HG03039 (cell line): ENCODE results near the gene ACAP3.

Experiments
- ATAC-seq: cut with Tn5 transposase; IDR thresholded peaks from one replicate; pipeline ENCODE4 v1.9.1; 2021; ENCODE audit warnings: mild to moderate bottlenecking, moderate library complexity; ENCODE audit not compliant: unreplicated experiment

ACAP3 gene

DNA sequence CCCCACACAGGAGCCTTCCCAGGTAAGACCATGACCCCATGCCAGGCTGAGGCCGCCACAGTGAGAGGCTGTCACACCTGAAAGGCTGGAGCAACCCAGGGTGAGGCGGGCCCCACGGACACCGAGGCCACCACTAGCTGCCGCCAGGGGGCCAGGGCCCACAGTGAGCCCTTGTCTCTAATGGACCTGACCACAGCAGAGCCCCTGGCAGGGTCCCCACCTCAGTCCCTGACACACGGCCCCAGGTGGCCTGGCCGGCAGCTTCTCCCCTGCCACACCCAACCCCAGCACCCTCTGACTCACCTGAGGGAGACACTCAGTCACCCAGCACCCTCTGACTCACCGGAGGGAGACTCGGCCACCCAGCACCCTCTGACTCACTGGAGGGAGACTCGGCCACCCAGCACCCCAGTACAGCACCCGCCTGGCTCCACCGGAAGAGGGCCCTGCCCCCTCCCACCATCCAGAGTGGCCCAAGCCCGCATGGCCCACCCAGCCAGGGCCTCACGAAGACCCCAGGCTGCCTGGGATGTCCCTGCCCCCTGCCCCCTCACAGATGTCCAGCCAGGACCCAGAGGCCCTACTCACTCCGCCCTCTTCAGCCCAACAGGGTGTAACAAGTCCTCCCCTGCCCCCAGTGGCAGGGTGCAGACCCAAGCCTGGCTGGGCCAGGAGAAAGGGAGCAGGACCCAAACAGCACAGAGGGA is 37.1 kb upstream of the ACAP3 start:
- ATAC-seq, result no peak

DNA sequence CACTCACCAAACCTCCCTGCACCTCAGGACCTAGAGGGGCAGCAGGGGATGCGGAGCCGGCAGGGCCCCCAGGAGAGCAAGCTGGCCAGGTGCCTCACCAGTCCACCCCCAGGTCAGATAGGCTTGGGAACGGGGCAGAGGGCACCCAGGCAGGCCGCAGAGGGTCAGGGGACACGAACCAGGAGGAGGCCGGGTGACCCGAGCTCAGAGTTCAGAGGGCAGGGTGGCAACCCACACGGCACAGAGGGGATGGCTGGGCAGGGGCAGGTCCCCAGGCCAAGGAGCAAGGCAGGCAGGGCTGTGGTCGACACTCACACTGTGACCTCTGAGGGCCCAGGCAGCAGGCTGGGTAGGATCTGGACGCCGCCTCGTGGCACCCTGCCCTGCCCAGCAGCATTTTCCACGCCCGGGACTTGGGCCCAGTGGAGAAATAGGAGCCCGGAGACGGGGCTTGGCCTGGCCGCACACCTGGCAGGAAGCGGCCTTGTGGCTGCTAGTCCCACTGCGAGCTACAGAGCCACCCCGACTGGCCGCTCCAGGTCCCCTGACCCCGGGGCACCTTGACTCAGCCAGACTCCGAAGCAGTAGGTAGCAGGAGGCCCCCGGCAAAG is 36.2 kb upstream of the ACAP3 start:
- ATAC-seq, result no peak

DNA sequence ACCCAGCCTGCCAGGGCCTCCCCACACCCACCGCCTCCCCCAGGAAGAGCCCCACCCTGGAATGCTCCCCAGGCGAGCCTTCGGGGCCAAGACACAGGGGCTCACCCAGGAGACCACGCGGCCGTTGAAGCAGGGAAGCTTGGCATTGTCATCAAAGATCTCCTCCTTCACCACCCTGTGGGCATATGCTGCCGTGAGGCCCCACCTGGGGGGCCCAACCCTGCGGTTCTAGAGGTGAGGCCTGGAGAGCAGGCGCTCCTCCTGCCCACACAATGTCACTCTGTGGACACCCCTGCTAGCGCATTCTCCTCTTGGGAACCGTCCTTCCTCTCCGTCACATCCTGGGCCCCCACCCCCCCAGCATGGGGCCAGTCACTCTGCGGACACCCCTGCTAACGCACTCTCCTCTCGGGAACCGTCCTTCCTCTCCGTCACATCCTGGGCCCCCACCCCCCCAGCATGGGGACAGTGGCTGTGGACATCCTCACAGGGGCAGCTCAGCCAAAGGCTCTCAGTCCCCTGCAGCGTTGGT is 34.9 kb upstream of the ACAP3 start:
- ATAC-seq, result no peak

DNA sequence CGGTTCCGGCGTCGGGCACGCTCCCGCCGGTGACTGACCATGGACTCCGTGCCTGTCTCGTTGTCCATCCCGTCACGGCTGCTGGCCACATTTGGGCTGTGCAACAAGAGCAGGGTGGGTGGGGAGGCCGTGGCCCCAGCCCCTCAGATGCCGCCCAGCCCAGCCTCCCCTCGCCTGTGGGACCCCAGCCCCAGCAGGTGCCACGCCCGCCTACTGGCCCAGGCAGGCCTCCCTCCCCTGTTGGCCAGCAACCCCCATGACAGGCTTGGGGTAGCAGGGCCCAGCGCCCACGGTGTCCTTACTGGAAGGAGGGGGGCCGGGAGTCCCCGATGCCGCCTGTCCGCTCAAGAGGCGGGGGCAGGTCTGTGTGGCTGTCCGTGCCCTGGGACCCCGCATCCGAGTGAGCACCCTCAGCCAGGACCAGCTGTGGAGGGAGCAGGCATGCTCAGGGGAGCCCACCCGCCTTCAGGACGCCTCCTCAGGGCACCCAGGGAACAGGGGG is 34.4 kb upstream of the ACAP3 start:
- ATAC-seq, result no peak

DNA sequence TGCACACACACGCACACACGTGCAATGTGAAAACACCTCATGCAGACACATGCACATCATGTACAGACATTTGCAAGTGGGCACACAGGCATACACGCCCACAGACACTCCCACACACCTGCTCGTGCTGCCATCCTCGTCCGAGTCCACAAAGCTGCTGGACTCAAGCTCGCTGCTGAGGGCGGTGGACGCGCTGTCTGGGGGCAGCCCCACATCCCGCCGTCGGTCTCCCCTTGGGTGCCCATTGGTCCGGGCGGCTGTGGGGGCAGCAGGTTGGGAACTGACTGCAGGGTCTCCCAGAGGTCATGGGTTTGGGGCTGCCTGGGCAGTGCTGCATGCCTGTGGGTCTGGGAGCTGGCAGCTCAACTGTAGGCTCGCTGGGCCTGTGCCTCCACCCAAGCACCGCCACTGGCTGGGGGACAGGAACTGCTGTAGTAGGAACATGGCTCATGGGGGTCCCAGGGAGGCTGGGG is 33.9 kb upstream of the ACAP3 start:
- ATAC-seq, result no peak

DNA sequence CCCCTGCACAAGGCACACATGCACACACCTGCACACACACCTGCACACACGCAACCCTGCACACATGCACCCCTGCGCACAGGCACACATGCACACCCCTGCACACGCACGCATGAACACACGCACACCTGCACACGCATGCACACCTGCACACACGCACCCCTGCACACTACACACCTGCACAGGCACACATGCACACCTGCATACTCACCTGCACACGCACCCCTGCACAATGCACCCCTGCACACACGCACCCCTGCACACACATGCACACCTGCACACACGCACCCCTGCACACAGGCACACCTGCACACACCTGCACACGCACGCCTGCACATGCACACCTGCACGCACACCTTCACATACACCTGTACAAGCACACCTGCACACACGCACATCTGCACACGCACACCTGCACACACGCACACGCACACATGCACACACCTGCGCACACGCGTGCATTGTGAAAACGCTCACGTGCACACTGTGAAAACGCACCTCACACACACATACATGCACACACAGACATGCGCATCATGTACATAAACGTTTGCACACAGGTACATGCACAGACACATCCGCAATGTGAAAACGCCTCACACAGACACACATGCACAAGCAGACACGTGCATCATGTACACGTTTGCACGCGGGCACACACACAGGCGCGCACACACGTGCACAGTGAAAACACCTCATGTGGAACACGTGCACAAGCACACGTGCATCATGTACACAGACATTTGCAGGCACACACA is 33.2 kb upstream of the ACAP3 start:
- ATAC-seq, result no peak

DNA sequence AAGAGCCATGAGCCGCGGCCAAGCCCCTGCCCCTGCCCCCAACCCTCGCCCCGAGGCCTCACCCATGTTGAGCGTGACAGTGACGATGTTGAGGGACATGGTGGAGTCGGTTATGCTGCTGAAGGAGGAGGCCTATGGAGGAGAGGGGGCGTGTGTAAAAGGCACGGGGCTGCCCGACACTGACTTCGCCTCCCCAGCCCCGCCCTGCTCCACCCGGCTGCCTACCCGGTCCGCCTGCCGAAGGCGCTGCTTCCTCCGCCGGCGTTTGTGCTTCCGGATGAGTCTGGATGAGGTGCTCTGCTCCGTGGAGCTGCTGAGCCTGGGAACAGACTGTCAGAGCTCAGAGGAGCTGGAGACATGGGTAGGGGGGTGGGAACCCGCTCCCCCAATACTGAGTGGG is 32.5 kb upstream of the ACAP3 start:
- ATAC-seq, result no peak

DNA sequence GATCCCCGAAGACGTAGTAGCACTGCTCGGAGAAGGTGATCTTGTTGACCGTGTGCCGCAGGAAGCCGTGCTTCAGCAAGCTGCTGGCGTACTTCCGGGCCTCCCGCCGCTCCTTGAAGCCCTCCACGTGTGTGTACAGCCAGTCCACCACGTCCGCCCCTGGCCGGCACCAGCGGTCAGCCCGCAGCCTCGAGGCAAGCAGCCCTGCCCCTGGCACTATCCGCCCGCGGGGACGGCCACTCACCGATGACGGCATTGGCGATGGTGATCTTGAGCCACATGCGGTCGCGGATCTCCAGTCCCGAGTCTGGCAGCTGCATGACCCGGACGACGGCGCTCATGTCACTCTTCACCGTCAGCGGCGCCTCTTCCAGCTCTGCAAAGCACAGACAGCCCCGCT is 30.5 kb upstream of the ACAP3 start:
- ATAC-seq, result no peak

DNA sequence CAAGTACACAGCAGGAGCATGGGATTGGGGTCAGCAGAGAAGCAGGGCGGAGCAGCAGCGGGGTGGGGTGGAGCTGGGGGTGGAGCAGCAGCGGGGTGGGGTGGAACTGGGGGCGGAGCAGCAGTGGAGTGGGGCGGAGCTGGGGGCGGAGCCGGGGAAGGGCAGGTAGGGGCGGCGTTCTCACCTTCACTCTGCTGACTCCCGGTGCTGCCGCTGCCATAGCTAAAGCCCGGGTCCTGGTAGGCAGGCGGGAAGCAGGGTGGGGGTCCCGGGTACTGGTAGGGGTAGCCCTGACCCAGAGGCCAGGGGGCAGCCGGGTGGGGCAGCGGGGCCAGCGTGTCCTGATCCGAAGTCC is 30.0 kb upstream of the ACAP3 start:
- ATAC-seq, result no peak

DNA sequence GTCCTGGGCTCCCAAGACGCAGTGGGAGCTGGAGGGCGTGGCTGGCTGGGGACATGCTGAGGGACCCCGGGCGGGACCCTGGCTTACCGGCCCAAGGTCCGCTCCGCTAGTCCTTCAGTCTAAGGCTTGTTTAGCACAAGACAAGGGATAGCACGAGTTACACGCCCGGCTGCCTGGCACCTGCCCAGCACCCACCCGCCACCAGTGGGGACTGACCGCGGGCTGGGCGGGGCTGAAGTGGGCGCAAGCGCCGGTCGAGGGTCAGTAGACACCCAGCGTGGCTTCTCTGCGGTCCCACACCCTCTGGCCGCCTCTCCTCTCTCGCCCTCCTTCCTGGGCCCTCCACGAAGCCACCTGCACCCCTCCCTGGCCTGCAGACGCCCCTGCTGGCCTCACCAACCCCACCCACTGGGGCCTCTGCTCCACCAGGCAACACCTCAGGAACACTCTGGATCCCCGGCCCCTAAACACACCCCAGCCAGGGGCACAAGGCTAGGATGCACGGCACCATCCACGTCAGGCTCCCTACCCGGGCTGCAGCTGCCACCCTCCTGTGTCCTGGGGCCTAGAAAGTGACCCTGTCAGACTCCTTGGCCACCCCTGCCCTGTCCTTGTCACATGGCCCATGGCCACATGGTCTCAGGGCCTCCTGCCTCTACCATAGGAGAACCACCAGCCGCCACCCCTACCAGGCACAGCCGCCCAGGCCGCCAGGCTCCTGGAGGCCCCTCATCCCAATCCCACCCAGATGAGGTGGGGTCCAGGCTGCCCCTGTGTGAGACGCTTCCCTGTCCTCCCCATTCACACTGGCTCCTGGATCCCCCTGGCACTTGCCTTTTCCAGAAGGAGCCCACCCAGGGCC is 29.4 kb upstream of the ACAP3 start:
- no peak for ATAC-seq

DNA sequence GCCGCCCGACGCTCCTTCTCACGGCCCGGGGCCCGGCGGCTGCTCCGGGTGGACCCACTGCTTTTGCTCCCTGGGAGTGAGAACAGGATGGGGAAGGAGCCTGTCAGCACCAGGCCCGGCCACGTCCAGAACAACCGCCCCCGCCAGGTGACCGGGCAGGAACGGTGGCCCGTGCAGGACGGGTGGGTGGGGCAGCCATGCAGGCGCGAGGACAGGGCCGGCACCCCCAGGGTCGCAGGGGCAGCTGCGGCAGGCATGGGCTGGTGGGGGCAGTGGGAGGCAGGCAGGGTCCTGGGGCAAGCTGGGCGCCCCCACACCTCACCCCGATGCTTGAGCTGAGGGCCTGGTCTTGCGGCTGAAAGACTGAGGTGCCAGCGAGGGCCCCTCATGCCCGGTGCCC is 28.7 kb upstream of the ACAP3 start:
- no peak for ATAC-seq

DNA sequence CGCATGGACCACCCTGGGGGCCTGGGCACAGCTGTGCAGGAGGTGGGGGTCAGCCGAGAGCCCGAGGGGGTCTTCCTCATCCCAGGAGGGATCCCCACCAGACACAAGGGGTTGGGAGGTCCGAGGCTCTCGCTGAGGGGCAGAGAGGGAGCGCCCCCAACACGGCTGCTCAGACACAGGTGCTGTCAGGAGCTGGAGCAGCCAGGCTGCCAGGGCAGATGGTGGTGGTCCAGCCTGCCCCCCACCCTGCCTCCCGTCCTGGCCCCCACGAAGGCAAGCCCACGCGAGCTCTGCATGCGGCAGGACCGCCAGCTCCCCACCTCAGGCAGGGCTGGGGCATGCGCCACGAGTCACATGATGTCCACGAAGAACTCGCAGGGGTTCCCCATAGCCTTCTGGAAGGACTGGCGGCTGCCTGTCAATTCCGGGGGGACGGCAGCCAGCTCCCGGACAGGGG is 28.1 kb upstream of the ACAP3 start:
- no peak for ATAC-seq

DNA sequence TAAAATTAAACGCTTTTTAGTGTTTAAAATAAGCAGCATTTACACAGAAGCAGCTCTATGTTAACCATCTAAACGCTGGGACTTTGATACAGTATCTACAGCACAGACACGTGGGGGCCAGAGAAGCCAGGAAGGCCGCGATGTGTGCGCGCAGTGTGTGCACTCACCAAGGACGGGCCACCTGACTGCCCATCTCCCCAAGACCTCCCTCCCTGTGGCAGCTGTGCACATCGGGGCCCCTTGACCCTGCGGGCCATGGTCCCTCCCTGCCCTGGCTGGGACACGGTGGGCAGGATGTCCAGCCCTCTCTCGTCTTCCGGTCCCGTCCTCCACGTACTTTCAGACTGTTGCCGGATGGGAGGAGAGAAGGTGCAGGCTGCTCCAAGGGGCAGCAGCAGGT is 27.6 kb upstream of the ACAP3 start:
- no peak for ATAC-seq

DNA sequence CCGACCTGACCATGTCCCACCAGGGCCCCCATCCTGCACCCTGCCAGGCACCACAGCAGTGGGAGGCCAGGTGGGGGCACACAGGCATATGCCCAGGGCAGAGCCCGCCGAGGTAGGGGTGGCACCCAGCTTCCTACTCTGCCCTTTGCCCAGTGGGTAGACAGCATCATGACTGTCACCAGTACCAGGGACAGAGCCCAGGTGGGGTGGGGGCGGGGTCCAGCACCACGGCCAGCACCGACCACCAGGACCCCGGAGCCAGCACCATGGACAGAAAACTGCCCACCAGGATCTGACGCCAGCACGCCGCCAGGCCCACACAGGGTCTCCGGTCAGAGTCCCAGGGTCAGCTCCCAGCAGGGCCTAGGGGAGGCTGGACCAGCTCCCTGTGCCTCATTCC is 27.1 kb upstream of the ACAP3 start:
- no peak for ATAC-seq

DNA sequence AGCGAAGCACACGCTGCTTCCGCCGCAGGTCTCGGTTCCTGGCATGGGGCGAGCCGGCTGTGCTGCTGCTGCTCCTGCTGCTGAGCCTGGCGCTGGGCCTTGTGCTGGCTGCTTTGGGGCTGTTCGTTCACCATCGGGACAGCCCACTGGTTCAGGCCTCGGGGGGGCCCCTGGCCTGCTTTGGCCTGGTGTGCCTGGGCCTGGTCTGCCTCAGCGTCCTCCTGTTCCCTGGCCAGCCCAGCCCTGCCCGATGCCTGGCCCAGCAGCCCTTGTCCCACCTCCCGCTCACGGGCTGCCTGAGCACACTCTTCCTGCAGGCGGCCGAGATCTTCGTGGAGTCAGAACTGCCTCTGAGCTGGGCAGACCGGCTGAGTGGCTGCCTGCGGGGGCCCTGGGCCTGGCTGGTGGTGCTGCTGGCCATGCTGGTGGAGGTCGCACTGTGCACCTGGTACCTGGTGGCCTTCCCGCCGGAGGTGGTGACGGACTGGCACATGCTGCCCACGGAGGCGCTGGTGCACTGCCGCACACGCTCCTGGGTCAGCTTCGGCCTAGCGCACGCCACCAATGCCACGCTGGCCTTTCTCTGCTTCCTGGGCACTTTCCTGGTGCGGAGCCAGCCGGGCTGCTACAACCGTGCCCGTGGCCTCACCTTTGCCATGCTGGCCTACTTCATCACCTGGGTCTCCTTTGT is 26.0 kb upstream of the ACAP3 start:
- no peak for ATAC-seq

DNA sequence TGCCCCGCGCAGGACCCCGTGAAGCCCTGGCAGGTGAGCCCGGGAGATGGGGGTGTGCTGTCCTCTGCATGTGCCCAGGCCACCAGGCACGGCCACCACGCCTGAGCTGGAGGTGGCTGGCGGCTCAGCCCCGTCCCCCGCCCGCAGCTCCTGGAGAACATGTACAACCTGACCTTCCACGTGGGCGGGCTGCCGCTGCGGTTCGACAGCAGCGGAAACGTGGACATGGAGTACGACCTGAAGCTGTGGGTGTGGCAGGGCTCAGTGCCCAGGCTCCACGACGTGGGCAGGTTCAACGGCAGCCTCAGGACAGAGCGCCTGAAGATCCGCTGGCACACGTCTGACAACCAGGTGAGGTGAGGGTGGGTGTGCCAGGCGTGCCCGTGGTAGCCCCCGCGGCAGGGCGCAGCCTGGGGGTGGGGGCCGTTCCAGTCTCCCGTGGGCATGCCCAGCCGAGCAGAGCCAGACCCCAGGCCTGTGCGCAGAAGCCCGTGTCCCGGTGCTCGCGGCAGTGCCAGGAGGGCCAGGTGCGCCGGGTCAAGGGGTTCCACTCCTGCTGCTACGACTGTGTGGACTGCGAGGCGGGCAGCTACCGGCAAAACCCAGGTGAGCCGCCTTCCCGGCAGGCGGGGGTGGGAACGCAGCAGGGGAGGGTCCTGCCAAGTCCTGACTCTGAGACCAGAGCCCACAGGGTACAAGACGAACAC is 25.2 kb upstream of the ACAP3 start:
- no peak for ATAC-seq

DNA sequence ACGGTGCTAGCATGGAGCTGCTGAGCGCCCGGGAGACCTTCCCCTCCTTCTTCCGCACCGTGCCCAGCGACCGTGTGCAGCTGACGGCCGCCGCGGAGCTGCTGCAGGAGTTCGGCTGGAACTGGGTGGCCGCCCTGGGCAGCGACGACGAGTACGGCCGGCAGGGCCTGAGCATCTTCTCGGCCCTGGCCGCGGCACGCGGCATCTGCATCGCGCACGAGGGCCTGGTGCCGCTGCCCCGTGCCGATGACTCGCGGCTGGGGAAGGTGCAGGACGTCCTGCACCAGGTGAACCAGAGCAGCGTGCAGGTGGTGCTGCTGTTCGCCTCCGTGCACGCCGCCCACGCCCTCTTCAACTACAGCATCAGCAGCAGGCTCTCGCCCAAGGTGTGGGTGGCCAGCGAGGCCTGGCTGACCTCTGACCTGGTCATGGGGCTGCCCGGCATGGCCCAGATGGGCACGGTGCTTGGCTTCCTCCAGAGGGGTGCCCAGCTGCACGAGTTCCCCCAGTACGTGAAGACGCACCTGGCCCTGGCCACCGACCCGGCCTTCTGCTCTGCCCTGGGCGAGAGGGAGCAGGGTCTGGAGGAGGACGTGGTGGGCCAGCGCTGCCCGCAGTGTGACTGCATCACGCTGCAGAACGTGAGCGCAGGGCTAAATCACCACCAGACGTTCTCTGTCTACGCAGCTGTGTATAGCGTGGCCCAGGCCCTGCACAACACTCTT is 24.5 kb upstream of the ACAP3 start:
- ATAC-seq, result no peak

DNA sequence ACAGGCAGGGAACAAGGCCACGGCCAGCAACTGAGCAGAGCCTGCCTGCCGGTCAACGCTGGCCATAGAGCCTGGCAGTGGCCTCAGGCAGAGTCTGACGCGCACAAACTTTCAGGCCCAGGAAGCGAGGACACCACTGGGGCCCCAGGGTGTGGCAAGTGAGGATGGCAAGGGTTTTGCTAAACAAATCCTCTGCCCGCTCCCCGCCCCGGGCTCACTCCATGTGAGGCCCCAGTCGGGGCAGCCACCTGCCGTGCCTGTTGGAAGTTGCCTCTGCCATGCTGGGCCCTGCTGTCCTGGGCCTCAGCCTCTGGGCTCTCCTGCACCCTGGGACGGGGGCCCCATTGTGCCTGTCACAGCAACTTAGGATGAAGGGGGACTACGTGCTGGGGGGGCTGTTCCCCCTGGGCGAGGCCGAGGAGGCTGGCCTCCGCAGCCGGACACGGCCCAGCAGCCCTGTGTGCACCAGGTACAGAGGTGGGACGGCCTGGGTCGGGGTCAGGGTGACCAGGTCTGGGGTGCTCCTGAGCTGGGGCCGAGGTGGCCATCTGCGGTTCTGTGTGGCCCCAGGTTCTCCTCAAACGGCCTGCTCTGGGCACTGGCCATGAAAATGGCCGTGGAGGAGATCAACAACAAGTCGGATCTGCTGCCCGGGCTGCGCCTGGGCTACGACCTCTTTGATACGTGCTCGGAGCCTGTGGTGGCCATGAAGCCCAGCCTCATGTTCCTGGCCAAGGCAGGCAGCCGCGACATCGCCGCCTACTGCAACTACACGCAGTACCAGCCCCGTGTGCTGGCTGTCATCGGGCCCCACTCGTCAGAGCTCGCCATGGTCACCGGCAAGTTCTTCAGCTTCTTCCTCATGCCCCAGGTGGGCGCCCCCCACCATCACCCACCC is 23.6 kb upstream of the ACAP3 start, which contains the start of gene TAS1R3:
TSS of gene TAS1R3 (plus strand) at position 213 of the 898 bp plus-strand sequence. CDS start at position 279, 66 bp downstream.
- ATAC-seq, result no peak
